GM12878 (cell line): ENCODE results near the gene ENDOU. TPM values are rescaled to one million over a fixed set of nuclear protein-coding genes. Genes with fewer than 3 reads are reported as not detected.

Experiments
- ATF3 ChIP-seq: IDR thresholded peaks from 2 replicates; pipeline ENCODE4 v1.6.1; 2011; ENCODE audit warnings: low read depth, mild to moderate bottlenecking, low read length, moderate library complexity, borderline replicate concordance; ENCODE audit errors: extremely low read depth
- BACH1 ChIP-seq: fragments of 450-650 bp; IDR thresholded peaks from 2 replicates; pipeline ENCODE4 v1.6.1; 2017; ENCODE audit warnings: mild to moderate bottlenecking, borderline replicate concordance
- BCLAF1 ChIP-seq: fragments of 450-650 bp; IDR thresholded peaks from 2 replicates; pipeline ENCODE4 v1.6.1; 2017; ENCODE audit warnings: antibody characterized with exemption, mild to moderate bottlenecking, moderate library complexity
- CTCF ChIP-seq, 3 experiments: IDR thresholded peaks in 2 of 3; conservative IDR thresholded peaks in 1 of 3; 2 replicates each; pipeline ENCODE4 v1.5.1; 2011; ENCODE audit warnings: low read depth in 3 of 3, low read length in 3 of 3, mild to moderate bottlenecking in 3 of 3, control low read depth in 2 of 3, moderate library complexity in 2 of 3, inconsistent platforms in 1 of 3, mixed read lengths in 1 of 3; ENCODE audit not compliant: control insufficient read depth in 2 of 3, insufficient read depth in 1 of 3; ENCODE audit errors: extremely low read depth in 1 of 3
- E2F4 ChIP-seq: IDR thresholded peaks from 2 replicates; pipeline ENCODE4 v1.6.1; 2012; ENCODE audit warnings: low read depth, low read length, improper control_type of control experiment
- FOXM1 ChIP-seq: IDR thresholded peaks from 2 replicates; pipeline ENCODE4 v1.6.1; 2012; ENCODE audit warnings: low read depth, mild to moderate bottlenecking, inconsistent platforms, low read length, moderate library complexity
- GATAD2B ChIP-seq: fragments of 450-650 bp; conservative IDR thresholded peaks from 2 replicates; pipeline ENCODE4 v1.6.1; 2017; ENCODE audit warnings: low read depth, mild to moderate bottlenecking, moderate library complexity
- HDGF ChIP-seq: fragments of 450-650 bp; IDR thresholded peaks from 2 replicates; pipeline ENCODE4 v1.6.1; 2016; ENCODE audit warnings: antibody characterized with exemption
- JUNB ChIP-seq: IDR thresholded peaks from 2 replicates; pipeline ENCODE4 v1.6.1; 2016; ENCODE audit warnings: antibody characterized with exemption, mild to moderate bottlenecking
- KLF5 ChIP-seq: fragments of 450-650 bp; IDR thresholded peaks from 2 replicates; pipeline ENCODE4 v1.6.1; 2014; ENCODE audit warnings: mild to moderate bottlenecking; ENCODE audit not compliant: partially characterized antibody
- MXI1 ChIP-seq: fragments of 150-350 bp; IDR thresholded peaks from 2 replicates; pipeline ENCODE4 v1.6.1; 2011; ENCODE audit warnings: low read depth, mild to moderate bottlenecking, inconsistent platforms, low read length, improper control_type of control experiment
- NKRF ChIP-seq: fragments of 450-650 bp; conservative IDR thresholded peaks from 2 replicates; pipeline ENCODE4 v1.6.1; 2017; ENCODE audit warnings: mild to moderate bottlenecking, moderate library complexity
- SIX5 ChIP-seq: IDR thresholded peaks from 2 replicates; pipeline ENCODE4 v1.6.1; 2011; ENCODE audit warnings: mild to moderate bottlenecking, low read depth, low read length, moderate library complexity; ENCODE audit not compliant: severe bottlenecking
- SMARCA5 ChIP-seq: fragments of 450-650 bp; IDR thresholded peaks from 2 replicates; pipeline ENCODE4 v1.6.1; 2017; ENCODE audit warnings: mild to moderate bottlenecking
- SREBF2 ChIP-seq: IDR thresholded peaks from 2 replicates; pipeline ENCODE4 v1.6.1; 2012; ENCODE audit warnings: mild to moderate bottlenecking, low read length
- STAT1 ChIP-seq: fragments of 450-650 bp; conservative IDR thresholded peaks from 2 replicates; pipeline ENCODE4 v1.6.1; 2014; ENCODE audit warnings: antibody characterized with exemption, mild to moderate bottlenecking
- SUPT20H ChIP-seq: IDR thresholded peaks from 2 replicates; pipeline ENCODE4 v1.6.1; 2011; ENCODE audit warnings: low read depth, mild to moderate bottlenecking, low read length, moderate library complexity, borderline replicate concordance; ENCODE audit not compliant: control insufficient read depth
- TAF1 ChIP-seq: IDR thresholded peaks from 2 replicates; pipeline ENCODE4 v1.6.1; 2011; ENCODE audit warnings: mild to moderate bottlenecking, low read depth, low read length, borderline replicate concordance
- TCF12 ChIP-seq: IDR thresholded peaks from 2 replicates; pipeline ENCODE4 v1.6.1; 2011; ENCODE audit warnings: low read depth, mild to moderate bottlenecking, low read length
- TCF3 ChIP-seq: IDR thresholded peaks from 2 replicates; pipeline ENCODE4 v1.6.1; 2012; ENCODE audit warnings: low read depth, mild to moderate bottlenecking, low read length, borderline replicate concordance; ENCODE audit not compliant: insufficient read depth
- ZNF217 ChIP-seq: fragments of 450-650 bp; IDR thresholded peaks from 2 replicates; pipeline ENCODE4 v1.6.1; 2017; ENCODE audit warnings: antibody characterized with exemption, mild to moderate bottlenecking
- polyA plus RNA-seq, 11 experiments: library from polyadenylated mRNA; depleted of rRNA in 4 of 11; unstranded in 6 of 11; stranded (reverse) in 5 of 11; fragments of >200 nt; fragmentation: Nextera tagmentation in 4 of 11; fragmentation: Illumina TruSeq in 1 of 11; extraction: Ambion mirVana in 4 of 11; extraction: Trizol in 1 of 11; gene quantifications; 1 replicate in 1 of 11; 2 replicates in 10 of 11; pipeline versions ENCODE4 v1.2.1 to v1.2.3, GENCODE V29; 2011 to 2016; ENCODE audit warnings: inconsistent platforms in 2 of 11, missing spikeins in 2 of 11, low read depth in 1 of 11
- total RNA-seq, 4 experiments: library from RNA; depleted of rRNA in 3 of 4; stranded (reverse); fragments of >200 nt in 3 of 4; fragmentation: Illumina TruSeq in 1 of 4; extraction: Trizol in 1 of 4; gene quantifications; 2 replicates each; pipeline versions ENCODE4 v1.2.1 to v1.2.3, GENCODE V29; 2013 to 2021

The ENDOU gene
- total and polyA plus RNA-seq, 10 of the 15 experiments (the other 5 are each of a cell fraction or from before 2014, with no cell fraction given) = 0.03 to 0.17 (median 0.10) TPM; not detected in 4

- TF ChIP-seq CTCF (IDR thresholded peaks at IDR 0.05 in 2 of 3, conservative IDR thresholded peaks at IDR 0.05 in 1 of 3; ENCODE audit: control insufficient read depth in 2 of 3, extremely low read depth in 1 of 3, insufficient read depth in 1 of 3, low read depth in 3 of 3, low read length in 3 of 3) (peak; percentile 38 to 60 (median 48); a peak in 4 of 6 replicates), TAF1 (peak; percentile 50; the same call in 1 of the 2 replicates), MXI1 (peak; percentile 69; the same call in 1 of the 2 replicates), NKRF (peak; percentile 78), ZNF217 (peak; percentile 83; the same call in 1 of the 2 replicates), FOXM1 (no peak), BACH1 (peak; percentile 97), HDGF (peak; percentile 87; the same call in 1 of the 2 replicates), ATF3 (no peak), SUPT20H (no peak), TCF3 (0 out of 2 replicates have a peak, but pooled peaks have one; percentile 12), SIX5 (no peak), SMARCA5 (peak; percentile 94; the same call in 1 of the 2 replicates), JUNB (peak; percentile 70), TCF12 (0 out of 2 replicates have a peak, but pooled peaks have one; percentile 10), SREBF2 (no peak), STAT1 (no peak), KLF5 (peak; percentile 41), E2F4 (0 out of 2 replicates have a peak, but pooled peaks have one; percentile 50), BCLAF1 (no peak), GATAD2B (peak; percentile 97)
Observed at GRCh38 chr12:47705566-47706425, 19.5 kb downstream of the ENDOU start, which contains the start of gene RPAP3 (continued).
